Liver (tissue), 9 donors: Measurements from ENCODE around the gene CFAP299. TPM values are rescaled to one million over a fixed set of nuclear protein-coding genes. Genes with fewer than 3 reads are reported as not detected.

Experiments
- DNase-seq: peaks from one replicate; pipeline ENCODE4 v3.0.0-alpha.2; 2017; ENCODE audit warnings: low spot score
- H3K27ac ChIP-seq, 2 donors: one replicate each; pipeline ENCODE4 v1.7.0; 2013; ENCODE audit warnings: inconsistent platforms in 2 of 2, low read length in 2 of 2, control low read depth in 1 of 2, low read depth in 1 of 2, mild to moderate bottlenecking in 1 of 2
- H3K27me3 ChIP-seq, 4 donors: one replicate each; pipeline versions ENCODE4 v1.6.1 to v1.7.0; 2013; ENCODE audit warnings: low read length in 3 of 4, inconsistent platforms in 1 of 4, mild to moderate bottlenecking in 1 of 4, moderate library complexity in 1 of 4; ENCODE audit not compliant: control insufficient read depth in 4 of 4, insufficient read depth in 4 of 4
- H3K36me3 ChIP-seq, 4 donors: one replicate each; pipeline versions ENCODE4 v1.6.1 to v1.7.0; 2013; ENCODE audit warnings: low read length in 3 of 4, mild to moderate bottlenecking in 3 of 4, low read depth in 1 of 4, moderate library complexity in 1 of 4; ENCODE audit not compliant: control insufficient read depth in 4 of 4, insufficient read depth in 3 of 4
- H3K4me1 ChIP-seq, 4 donors: one replicate each; pipeline versions ENCODE4 v1.6.1 to v1.7.0; 2013; ENCODE audit warnings: low read length in 3 of 4, mild to moderate bottlenecking in 3 of 4, moderate library complexity in 1 of 4; ENCODE audit not compliant: control insufficient read depth in 4 of 4, insufficient read depth in 4 of 4
- H3K4me3 ChIP-seq, 3 donors: one replicate each; pipeline versions ENCODE4 v1.6.1 to v1.7.0; 2013; ENCODE audit warnings: low read length in 3 of 3, control low read depth in 1 of 3, low read depth in 1 of 3, mild to moderate bottlenecking in 1 of 3
- H3K9ac ChIP-seq, 2 donors: one replicate each; pipeline ENCODE4 v1.7.0; 2013; ENCODE audit warnings: low read length in 2 of 2, mild to moderate bottlenecking in 2 of 2, moderate library complexity in 2 of 2, control low read depth in 1 of 2, low read depth in 1 of 2
- H3K9me3 ChIP-seq, 4 donors: one replicate each; pipeline versions ENCODE4 v1.6.1 to v1.7.0; 2013; ENCODE audit warnings: low read length in 3 of 4; ENCODE audit not compliant: control insufficient read depth in 4 of 4
- ATF3 ChIP-seq: IDR thresholded peaks from 2 replicates; pipeline ENCODE4 v1.6.1; 2016; ENCODE audit warnings: antibody characterized with exemption
- CTCF ChIP-seq: fragments of 150-350 bp; IDR thresholded peaks from 2 replicates; pipeline ENCODE4 v1.5.1; 2017; ENCODE audit warnings: improper control_type of control experiment, low read depth, low read length; ENCODE audit not compliant: missing input control
- EGR1 ChIP-seq, 2 donors: IDR thresholded peaks; 2 replicates each; pipeline ENCODE4 v1.6.1; 2016 to 2018; ENCODE audit warnings: antibody characterized with exemption in 2 of 2, low read depth in 2 of 2
- FOXA1 ChIP-seq: IDR thresholded peaks from 2 replicates; pipeline ENCODE4 v1.6.1; 2016; ENCODE audit warnings: antibody characterized with exemption
- FOXA2 ChIP-seq: IDR thresholded peaks from 2 replicates; pipeline ENCODE4 v1.6.1; 2016; ENCODE audit warnings: antibody characterized with exemption
- GABPA ChIP-seq, 2 donors: IDR thresholded peaks in 1 of 2; conservative IDR thresholded peaks in 1 of 2; 2 replicates each; pipeline ENCODE4 v1.6.1; 2016; ENCODE audit warnings: antibody characterized with exemption in 2 of 2, mild to moderate bottlenecking in 1 of 2, moderate library complexity in 1 of 2
- HNF4A ChIP-seq, 2 donors: conservative IDR thresholded peaks; 2 replicates each; pipeline ENCODE4 v1.6.1; 2016; ENCODE audit warnings: antibody characterized with exemption in 2 of 2, mild to moderate bottlenecking in 2 of 2
- HNF4G ChIP-seq: IDR thresholded peaks from 2 replicates; pipeline ENCODE4 v1.6.1; 2016; ENCODE audit warnings: antibody characterized with exemption
- JUND ChIP-seq, 2 donors: IDR thresholded peaks; 2 replicates each; pipeline ENCODE4 v1.6.1; 2016; ENCODE audit warnings: antibody characterized with exemption in 2 of 2
- MAX ChIP-seq: IDR thresholded peaks from 2 replicates; pipeline ENCODE4 v1.6.1; 2016; ENCODE audit warnings: antibody characterized with exemption
- NR2F2 ChIP-seq: IDR thresholded peaks from 2 replicates; pipeline ENCODE4 v1.6.1; 2016; ENCODE audit warnings: antibody characterized with exemption
- RAD21 ChIP-seq, 2 donors: IDR thresholded peaks; 2 replicates each; pipeline ENCODE4 v1.6.1; 2016; ENCODE audit warnings: antibody characterized with exemption in 2 of 2, mild to moderate bottlenecking in 2 of 2
- REST ChIP-seq: IDR thresholded peaks from 2 replicates; pipeline ENCODE4 v1.6.1; 2016; ENCODE audit warnings: antibody characterized with exemption, mild to moderate bottlenecking
- RXRA ChIP-seq, 2 donors: IDR thresholded peaks; 2 replicates each; pipeline ENCODE4 v1.6.1; 2017 to 2018; ENCODE audit warnings: antibody characterized with exemption in 2 of 2, mild to moderate bottlenecking in 1 of 2
- TAF1 ChIP-seq: conservative IDR thresholded peaks from 2 replicates; pipeline ENCODE4 v1.6.1; 2016; ENCODE audit warnings: antibody characterized with exemption, mild to moderate bottlenecking
- YY1 ChIP-seq: IDR thresholded peaks from 2 replicates; pipeline ENCODE4 v1.6.1; 2016; ENCODE audit warnings: antibody characterized with exemption, mild to moderate bottlenecking
- ZBTB33 ChIP-seq: IDR thresholded peaks from 2 replicates; pipeline ENCODE4 v1.6.1; 2016; ENCODE audit warnings: antibody characterized with exemption
- WGBS: extraction: QIAGEN DNeasy Blood & Tissue Kit; methylation state at CpG from one replicate; pipeline ENCODE4 v1.1.7; 2013; 5-methylcytosine and 5-hydroxymethylcytosine counted together
- polyA plus RNA-seq, 2 donors: library from polyadenylated mRNA; stranded (reverse) in 1 of 2; unstranded in 1 of 2; fragments of 200-250 nt in 1 of 2; fragments of >200 nt in 1 of 2; fragmentation: Nextera tagmentation in 1 of 2; extraction: Ambion mirVana in 1 of 2; gene quantifications; one replicate each; pipeline versions ENCODE4 v1.2.1 to v1.2.3, GENCODE V29; 2013 to 2015
- total RNA-seq, 2 donors: library from RNA; depleted of rRNA; stranded (reverse); fragments of >200 nt; gene quantifications; one replicate each; pipeline ENCODE4 v1.2.3, GENCODE V29; 2014
- donor health status: healthy.
- donor health status: healthy.
- donor health status: healthy.
- donor health status: healthy.
- donor health status: healthy.

The CFAP299 gene
- total and polyA plus RNA-seq, 4 donors = not detected

GRCh38 chr4:80903020-80903419 lies 567.5 kb downstream of the CFAP299 start:
- no peak overlapping the region for H3K27ac ChIP-seq
- TF ChIP-seq JUND (IDR thresholded peaks at IDR 0.05) (no peak), EGR1 (IDR thresholded peaks at IDR 0.05; ENCODE audit: low read depth in 2 of 2) (no peak), FOXA1 (no peak), MAX (no peak), CTCF (no peak), HNF4A (conservative IDR thresholded peaks at IDR 0.05) (no peak), NR2F2 (no peak), YY1 (no peak), ZBTB33 (no peak)
- H3K9me3 ChIP-seq = peaks cover 0 to 11% (median 3%) of the 10 kb centered on the region in 4 donors
- no peak overlapping the region for H3K4me3 ChIP-seq
- no peaks in the 10 kb centered on the region for H3K4me1 ChIP-seq
- DNase-seq = no peak
- no peak overlapping the region for H3K9ac ChIP-seq
- H3K27me3 ChIP-seq = no peaks in the 10 kb centered on the region
- H3K36me3 ChIP-seq = no peaks in the 10 kb centered on the region

- WGBS = 82% methylated on average over 1 of the region's 1 CpG
- Histone ChIP-seq H3K4me3 (no peak overlapping the region), H3K9me3 (peaks cover 0 to 11% (median 3%) of the 10 kb centered on the region in 4 donors), H3K27me3 (no peaks in the 10 kb centered on the region), H3K9ac (no peak overlapping the region), H3K27ac (no peak overlapping the region), H3K4me1 (peaks cover 0 to 5% (median 3%) of the 10 kb centered on the region in 4 donors), H3K36me3 (no peaks in the 10 kb centered on the region)
- TF ChIP-seq MAX (no peak), FOXA2 (peak; percentile 33), YY1 (peak; percentile 40), JUND (IDR thresholded peaks at IDR 0.05) (no peak), ATF3 (no peak), HNF4A (conservative IDR thresholded peaks at IDR 0.05) (peak in 1 of 2 donors; percentile 40), TAF1 (no peak), FOXA1 (no peak), CTCF (no peak), ZBTB33 (no peak), GABPA (IDR thresholded peaks at IDR 0.05 in 1 of 2, conservative IDR thresholded peaks at IDR 0.05 in 1 of 2) (no peak), RXRA (IDR thresholded peaks at IDR 0.05) (peak in 1 of 2 donors; percentile 57), RAD21 (IDR thresholded peaks at IDR 0.05) (no peak), HNF4G (no peak), REST (peak; percentile 34), NR2F2 (no peak), EGR1 (IDR thresholded peaks at IDR 0.05; ENCODE audit: low read depth in 2 of 2) (no peak)
- no peak for DNase-seq
These were observed 574.4 kb downstream of the CFAP299 start for GRCh38 chr4:80909938-80910337.
